Measurements from ENCODE around the gene SLC16A11. TPM values are rescaled to one million over a fixed set of nuclear protein-coding genes. Genes with fewer than 3 reads are reported as not detected.

The SLC16A11 gene
- total and polyA plus RNA-seq, 9 of the 15 experiments (the other 6 are each of a cell fraction or from before 2014, with no cell fraction given): not detected

GRCh38 chr17:7024402-7024785 lies 19.5 kb downstream of the SLC16A11 start:
- no peak for DNase-seq (ENCODE audit: extremely low read depth in 1 of 4, low spot score in 3 of 4)
- peak overlapping the region; percentile 85 for H2AFZ ChIP-seq (ENCODE audit: low read depth, low read length)
- peaks cover 32 to 50% of the 10 kb centered on the region in 2 experiments for H3K4me1 ChIP-seq (replicated peaks in 1 of 2; ENCODE audit: control insufficient read depth in 2 of 2, insufficient read depth in 2 of 2, low read length in 2 of 2)
- ChIA-PET CTCF (ENCODE audit: low intra/inter-chr PET ratio) (no interaction called here), POLR2A (interaction anchor here (0.6 to 1.6 kb wide), 3 partner anchors 11 to 105 kb away, joined by 4 to 7 read pairs (median 5); partner anchors contain the start of gene SLC16A13)
- no peaks in the 10 kb centered on the region for H3K27me3 ChIP-seq (ENCODE audit: control insufficient read depth in 2 of 2, insufficient read depth in 2 of 2, low read length in 2 of 2)
- in situ Hi-C loops (cut with MboI): no loop called here
- 24% methylated on average over 7 of the region's 8 CpGs for WGBS (ENCODE audit: insufficient coverage, low coverage, missing lambda C conversion rate)
- peaks cover 10% of the 10 kb centered on the region; the same call in 2 of the 3 replicates for H3K36me3 ChIP-seq (ENCODE audit: control insufficient read depth, insufficient read depth, low read length)
- H3K9me1 ChIP-seq (ENCODE audit: control insufficient read depth, insufficient read depth, low read length): no peaks in the 10 kb centered on the region
- intact Hi-C loops (cut with micrococcal nuclease): loop anchor here (5.0 kb wide), 1 partner anchor 267 kb away; the partner anchor contains the start of gene XAF1
- no peak for ATAC-seq
- peaks cover 16% of the 10 kb centered on the region for H3K79me2 ChIP-seq (ENCODE audit: control insufficient read depth, insufficient read depth, low read length)
- no peaks in the 10 kb centered on the region for H3K9me3 ChIP-seq (replicated peaks; ENCODE audit: control insufficient read depth, insufficient read depth, low read depth, low read length)
- peak overlapping the region; percentile 68 for H3K4me2 ChIP-seq (ENCODE audit: insufficient read depth, low read length)
- FAIRE-seq: no peak
- H4K20me1 ChIP-seq (replicated peaks; ENCODE audit: control insufficient read depth, insufficient read depth, low read length): no peaks in the 10 kb centered on the region
- H3K27ac ChIP-seq (ENCODE audit: extremely low read depth, low read depth, low read length): peak overlapping the region; percentile 62
- H3K9ac ChIP-seq (ENCODE audit: insufficient read depth in 1 of 2, low read depth in 2 of 2, low read length in 2 of 2): peak overlapping the region; percentile 32 to 78
- H3K4me3 ChIP-seq: peak overlapping the region; percentile 24
- no TSS peak for BruUV-seq (replicated peaks)
- TF ChIP-seq MGA (IDR thresholded peaks at IDR 0.05) (peak; percentile 27), BHLHE40 (IDR thresholded peaks at IDR 0.05; ENCODE audit: low read length) (0 out of 2 replicates have a peak, but pooled peaks have one; percentile 2), CHD4 (IDR thresholded peaks at IDR 0.05; ENCODE audit: insufficient read depth, insufficient replicate concordance, low read depth, low read length, poor library complexity, severe bottlenecking) (no peak), ZNF592 (IDR thresholded peaks at IDR 0.05) (peak; percentile 14), ARHGAP35 (IDR thresholded peaks at IDR 0.05; ENCODE audit: partially characterized antibody) (no peak), L3MBTL2 (IDR thresholded peaks at IDR 0.05) (peak; percentile 65)
